ENCODE measurements around the gene C3orf20.
"Not testable (repeated sequence)": the region's sequence is repeated elsewhere in the genome, so short reads cannot be mapped to it uniquely, and the experiment has no call there.

Gene C3orf20

DNA sequence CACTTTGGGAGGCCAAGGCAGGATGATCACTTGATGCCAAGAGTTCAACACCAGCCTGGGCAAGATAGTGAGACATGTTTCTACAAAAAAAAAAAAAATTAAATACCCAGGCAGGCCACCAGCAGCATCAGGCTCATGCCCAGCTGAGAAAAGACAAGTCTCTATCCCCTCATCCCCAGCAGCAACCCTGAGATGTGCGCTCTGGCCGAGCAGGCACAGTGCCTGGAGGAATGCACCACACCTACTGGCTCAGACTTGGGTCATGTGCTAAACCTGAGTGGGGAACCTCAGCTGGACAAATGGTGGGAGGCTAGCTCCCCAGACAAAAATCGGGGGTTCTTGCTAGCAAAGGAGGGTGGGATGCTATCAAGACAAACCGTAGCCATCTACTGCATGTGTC is 33.6 kb upstream of the C3orf20 start:
- Mint-ChIP-seq H3K27ac (no peak overlapping the region), H3K4me3 (no peak overlapping the region), H3K27me3 (peaks cover 40% of the 10 kb centered on the region), H3K9me3 (no peaks in the 10 kb centered on the region), H3K36me3 (ENCODE audit: low read depth) (no peaks in the 10 kb centered on the region), H3K4me1 (ENCODE audit: low read depth) (no peaks in the 10 kb centered on the region)
- DNase-seq = no peak

DNA sequence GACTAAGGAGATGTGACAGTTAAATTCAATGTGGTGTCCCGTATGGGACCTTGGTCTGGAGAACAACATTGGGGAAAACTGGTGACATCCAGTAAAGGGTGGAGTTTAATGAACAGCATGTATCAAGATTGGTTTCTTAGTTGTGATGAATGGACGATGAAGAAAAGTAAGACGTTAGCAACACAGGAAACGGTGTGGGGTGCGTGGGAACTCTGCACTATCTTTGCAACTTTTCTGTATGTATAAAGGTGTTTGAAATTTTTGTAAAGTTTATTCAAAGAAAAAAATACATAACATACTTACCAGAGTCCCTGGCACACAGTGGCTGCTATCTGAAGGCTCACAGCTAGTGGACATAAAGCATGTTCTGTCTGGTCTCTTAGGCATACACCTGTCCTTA is 29.5 kb upstream of the C3orf20 start:
- H3K4me3 Mint-ChIP-seq = no peak overlapping the region
- peaks cover 15% of the 10 kb centered on the region for H3K4me1 Mint-ChIP-seq (ENCODE audit: low read depth)
- H3K27ac Mint-ChIP-seq = no peak overlapping the region
- DNase-seq = no peak
- H3K36me3 Mint-ChIP-seq (ENCODE audit: low read depth) = peaks cover 2% of the 10 kb centered on the region
- no peaks in the 10 kb centered on the region for H3K9me3 Mint-ChIP-seq
- no peaks in the 10 kb centered on the region for H3K27me3 Mint-ChIP-seq

DNA sequence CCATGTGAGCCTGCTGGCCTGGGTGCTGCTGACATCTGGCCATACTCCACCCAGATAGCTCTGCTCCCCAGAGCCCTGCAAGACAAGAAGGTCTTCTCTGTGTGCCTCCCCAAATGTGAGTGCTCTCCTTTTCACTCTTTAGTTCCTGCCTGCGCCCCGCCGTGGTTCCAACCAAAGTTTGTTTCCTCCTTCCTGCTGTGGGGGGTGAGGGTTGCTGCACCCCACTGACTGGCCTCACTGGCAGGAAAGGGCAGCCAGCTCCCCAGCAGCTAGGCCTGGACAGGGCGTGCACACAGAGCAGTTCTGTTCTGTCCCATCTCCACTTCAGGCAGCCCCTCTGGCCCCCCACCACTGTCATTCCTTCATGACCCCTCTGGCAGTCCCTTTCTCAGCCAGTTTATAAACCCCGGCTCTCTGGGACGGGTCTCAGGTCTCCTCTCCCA is 28.8 kb upstream of the C3orf20 start:
- Mint-ChIP-seq H3K4me1 (ENCODE audit: low read depth) (peaks cover 18% of the 10 kb centered on the region), H3K36me3 (ENCODE audit: low read depth) (peaks cover 8% of the 10 kb centered on the region)
- no peak for DNase-seq

DNA sequence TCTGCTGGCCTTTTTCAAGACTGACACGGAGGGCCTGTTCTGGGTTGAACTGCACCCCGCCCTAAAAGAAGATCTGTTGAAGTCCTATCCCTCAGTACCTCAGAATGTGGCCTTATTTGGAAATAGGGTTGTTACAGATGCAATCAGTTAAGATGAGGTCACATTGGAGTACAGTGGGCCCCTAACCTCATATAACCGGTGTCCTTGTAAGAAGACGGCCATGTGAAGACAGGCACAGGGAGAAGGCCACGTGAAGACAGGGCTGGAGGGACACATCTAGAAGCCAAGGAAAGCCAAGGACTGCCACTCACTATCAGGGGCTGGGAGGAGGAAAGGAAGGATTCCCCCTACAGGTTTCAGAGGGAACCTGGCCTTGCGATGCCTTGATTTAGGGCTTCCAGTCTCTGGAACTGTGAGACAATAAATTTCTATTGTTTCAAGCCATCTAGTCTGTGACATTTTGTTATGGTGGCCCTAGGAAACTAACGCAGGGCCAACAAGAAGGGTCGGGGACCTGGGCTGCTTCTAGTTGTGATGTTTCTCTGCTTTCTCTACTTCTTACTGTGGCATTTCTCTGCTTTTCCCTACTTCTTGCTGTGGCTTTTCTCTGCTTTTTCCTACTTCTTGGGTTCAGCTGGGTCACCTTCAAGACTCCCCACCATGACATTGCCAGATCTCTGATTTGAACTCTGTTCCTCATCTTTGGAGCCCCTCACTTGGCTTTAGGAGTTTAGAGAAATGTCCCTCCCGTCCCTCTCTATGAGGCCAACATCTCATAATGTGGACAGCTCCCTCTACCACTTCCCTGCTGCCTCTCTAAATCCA is 28.1 kb upstream of the C3orf20 start:
- Mint-ChIP-seq H3K9me3 (no peaks in the 10 kb centered on the region), H3K27ac (no peak overlapping the region), H3K4me1 (ENCODE audit: low read depth) (peaks cover 19% of the 10 kb centered on the region), H3K27me3 (no peaks in the 10 kb centered on the region), H3K36me3 (ENCODE audit: low read depth) (peaks cover 12% of the 10 kb centered on the region), H3K4me3 (no peak overlapping the region)
- DNase-seq = no peak

More for the DNA sequence above, 28.8 kb upstream of the C3orf20 start:
- no peaks in the 10 kb centered on the region for H3K27me3 Mint-ChIP-seq
- H3K27ac Mint-ChIP-seq = no peak overlapping the region
- no peaks in the 10 kb centered on the region for H3K9me3 Mint-ChIP-seq
- H3K4me3 Mint-ChIP-seq = no peak overlapping the region

DNA sequence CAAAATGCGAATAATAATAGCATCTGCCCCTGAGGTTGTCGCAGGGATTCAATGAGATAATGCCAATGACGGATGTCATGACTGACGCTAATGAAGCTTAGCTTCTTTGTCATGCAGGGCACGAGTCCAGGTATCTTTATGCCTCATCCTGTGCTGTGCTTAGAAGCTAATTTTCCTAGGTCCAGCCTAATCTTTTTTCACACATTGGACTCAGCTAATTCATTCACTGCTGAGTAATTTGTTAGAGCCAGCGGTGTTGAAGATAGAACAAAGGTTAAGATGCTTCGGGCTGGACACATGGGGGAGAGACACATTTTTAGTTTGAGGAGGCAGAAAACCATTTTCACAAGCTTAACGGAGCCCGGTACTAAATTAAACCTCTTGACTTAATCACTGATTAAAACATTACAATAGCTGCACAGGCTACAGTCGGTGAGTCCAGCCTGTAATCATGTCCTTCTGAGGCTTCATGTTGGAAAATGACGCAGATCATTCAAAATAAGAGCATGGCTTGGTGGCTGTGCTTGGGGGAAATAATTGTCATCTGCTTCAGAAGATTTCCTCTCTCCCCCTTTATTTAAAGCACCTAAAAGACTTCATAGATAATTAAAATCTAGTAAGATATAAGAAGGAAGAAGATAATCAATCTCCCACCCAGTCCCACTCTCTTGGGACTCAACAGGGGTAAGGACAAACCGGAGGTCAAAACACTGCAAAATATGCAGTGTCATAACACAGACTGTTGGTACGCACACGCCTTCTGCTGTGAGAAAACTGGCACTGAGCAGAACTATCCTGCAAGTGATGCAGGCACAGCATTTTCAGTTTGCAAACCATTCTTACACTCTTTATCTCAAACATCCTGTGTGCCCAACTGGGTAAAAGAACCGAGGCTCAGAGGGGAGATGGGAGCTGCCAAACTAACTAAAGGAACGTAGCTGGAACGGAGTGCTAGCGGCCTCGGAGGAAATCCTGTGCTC is 26.7 kb upstream of the C3orf20 start:
- Mint-ChIP-seq H3K4me3 (no peak overlapping the region), H3K9me3 (no peaks in the 10 kb centered on the region), H3K4me1 (ENCODE audit: low read depth) (peaks cover 29% of the 10 kb centered on the region), H3K27me3 (no peaks in the 10 kb centered on the region), H3K36me3 (ENCODE audit: low read depth) (peaks cover 20% of the 10 kb centered on the region), H3K27ac (no peak overlapping the region)
- no peak for DNase-seq

DNA sequence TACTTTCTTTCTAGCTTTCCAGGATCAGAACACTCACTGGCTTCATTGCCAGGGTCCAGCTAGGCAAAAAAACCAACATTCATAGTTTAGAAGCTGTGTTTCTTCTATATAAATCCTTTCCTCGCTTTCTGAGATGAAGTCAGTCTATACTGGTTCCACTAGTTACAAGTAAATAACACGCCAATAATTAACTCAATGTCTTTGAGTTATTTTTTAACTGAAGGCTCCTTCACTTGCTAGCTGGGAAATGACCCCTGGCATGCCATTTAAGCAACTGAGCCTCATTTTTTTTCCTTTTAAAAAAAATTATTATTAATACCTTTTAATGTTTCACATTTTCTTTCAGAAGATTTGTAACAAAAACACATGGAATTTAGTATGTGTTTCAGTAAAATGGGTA is 25.5 kb upstream of the C3orf20 start:
- Mint-ChIP-seq H3K9me3 (no peaks in the 10 kb centered on the region), H3K4me1 (ENCODE audit: low read depth) (peaks cover 40% of the 10 kb centered on the region), H3K36me3 (ENCODE audit: low read depth) (peaks cover 29% of the 10 kb centered on the region), H3K27ac (no peak overlapping the region), H3K27me3 (no peaks in the 10 kb centered on the region), H3K4me3 (no peak overlapping the region)
- no peak for DNase-seq

DNA sequence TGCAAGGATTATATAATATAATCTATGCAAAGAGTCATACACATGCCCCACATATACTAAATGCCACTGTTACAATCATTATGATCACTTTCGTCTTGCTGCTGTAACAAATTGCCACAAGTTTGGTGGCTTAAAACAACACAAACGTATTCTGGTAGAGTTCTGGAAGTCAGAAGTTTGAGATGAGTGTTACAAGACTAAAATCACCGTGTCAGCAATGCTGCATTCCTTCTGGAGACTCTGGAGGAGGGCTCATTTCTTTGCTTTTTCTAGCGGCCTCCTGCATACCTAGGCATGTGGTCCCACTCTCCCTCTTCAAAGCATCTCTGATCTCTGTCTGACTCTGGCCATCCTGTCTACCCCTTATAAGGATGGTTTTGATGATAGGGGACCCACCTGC is 24.7 kb upstream of the C3orf20 start:
- no peak for DNase-seq
- H3K27me3 Mint-ChIP-seq = no peaks in the 10 kb centered on the region
- peak overlapping the region; percentile 99 for H3K4me3 Mint-ChIP-seq
- H3K9me3 Mint-ChIP-seq = no peaks in the 10 kb centered on the region
- peaks cover 36% of the 10 kb centered on the region for H3K36me3 Mint-ChIP-seq (ENCODE audit: low read depth)
- peaks cover 40% of the 10 kb centered on the region for H3K4me1 Mint-ChIP-seq (ENCODE audit: low read depth)
- H3K27ac Mint-ChIP-seq = peak overlapping the region; percentile 99

DNA sequence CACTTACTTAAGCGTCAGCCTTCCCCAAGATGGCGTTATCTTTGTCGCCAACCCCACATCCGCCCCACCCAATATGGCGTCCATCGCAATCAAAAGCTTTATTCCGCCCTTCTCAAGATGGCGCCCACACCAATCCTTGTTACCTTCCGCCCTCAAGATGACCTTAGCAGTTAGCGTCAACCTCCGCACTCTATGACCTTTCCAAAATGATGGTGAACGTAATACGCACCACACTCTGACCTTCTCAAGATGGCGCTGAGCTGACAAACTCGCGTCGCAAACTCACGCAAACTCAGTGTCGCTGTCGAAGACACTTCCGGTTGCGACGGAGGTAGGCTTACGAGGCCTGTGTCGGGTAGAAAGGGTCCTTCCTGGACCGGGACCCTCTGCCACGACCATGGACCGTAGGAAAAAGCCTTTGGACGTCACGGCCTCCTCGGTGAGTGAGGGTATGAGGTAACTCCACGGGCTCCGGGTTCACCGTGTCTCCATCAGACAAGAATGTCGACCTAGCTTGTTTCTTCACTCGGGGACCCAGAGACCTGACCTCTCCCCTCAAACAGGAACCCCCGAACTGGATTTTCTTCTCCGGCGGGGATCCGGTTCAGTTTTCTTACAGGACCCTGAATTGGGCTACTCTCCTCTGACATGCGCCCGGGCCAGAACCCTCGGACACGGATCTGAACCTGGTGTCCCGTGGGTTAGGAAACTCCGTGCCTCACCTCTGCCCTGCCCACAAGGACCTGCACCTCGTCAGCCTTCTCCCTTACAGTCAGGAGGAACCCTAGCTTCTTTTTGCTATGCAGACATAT is 23.3 kb upstream of the C3orf20 start, which contains the start of gene CCDC174:
Gene CCDC174, plus strand, starts transcription at position 323 of the 812 bp plus-strand sequence. Its CDS starts 75 bp downstream, at position 398.
- no peaks in the 10 kb centered on the region for H3K27me3 Mint-ChIP-seq
- DNase-seq = peak; percentile 96
- H3K4me1 Mint-ChIP-seq (ENCODE audit: low read depth) = peaks cover 47% of the 10 kb centered on the region
- no peaks in the 10 kb centered on the region for H3K9me3 Mint-ChIP-seq
- peak within 1 kb of the TSS; percentile 99 for H3K27ac Mint-ChIP-seq
- H3K4me3 Mint-ChIP-seq = peak within 1 kb of the TSS; percentile 99
- H3K36me3 Mint-ChIP-seq (ENCODE audit: low read depth) = peaks cover 50% of the 10 kb centered on the region

DNA sequence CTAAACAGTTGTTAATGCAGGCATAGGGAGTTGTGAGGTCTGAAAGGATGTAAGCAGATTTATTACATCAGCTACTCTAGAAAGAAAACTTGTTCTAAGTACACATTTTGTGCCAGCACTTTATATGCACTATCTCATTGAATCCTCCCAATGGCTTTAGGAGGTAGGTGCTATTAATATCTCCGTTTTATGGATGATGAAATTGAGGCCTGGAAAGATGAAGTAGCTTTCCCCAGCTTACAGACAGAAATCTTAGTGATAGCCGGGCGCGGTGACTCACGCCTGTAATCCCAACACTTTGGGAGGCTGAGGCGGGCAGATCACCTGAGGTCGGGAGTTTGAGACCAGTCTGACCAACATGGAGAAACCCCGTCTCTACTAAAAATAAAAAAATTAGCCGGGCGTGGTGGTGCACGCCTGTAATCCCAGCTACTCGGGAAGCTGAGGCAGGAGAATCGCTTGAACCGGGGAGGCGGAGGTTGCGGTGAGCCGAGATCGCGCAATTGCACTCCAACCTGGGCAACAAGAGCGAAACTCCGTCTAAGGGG is 22.5 kb upstream of the C3orf20 start:
- H3K36me3 Mint-ChIP-seq (ENCODE audit: low read depth) = peaks cover 57% of the 10 kb centered on the region
- H3K4me3 Mint-ChIP-seq = peak overlapping the region; percentile 99
- H3K27me3 Mint-ChIP-seq, H3K9me3 Mint-ChIP-seq, DNase-seq: not testable (repeated sequence)
- peaks cover 54% of the 10 kb centered on the region for H3K4me1 Mint-ChIP-seq (ENCODE audit: low read depth)
- H3K27ac Mint-ChIP-seq = peak overlapping the region; percentile 99

DNA sequence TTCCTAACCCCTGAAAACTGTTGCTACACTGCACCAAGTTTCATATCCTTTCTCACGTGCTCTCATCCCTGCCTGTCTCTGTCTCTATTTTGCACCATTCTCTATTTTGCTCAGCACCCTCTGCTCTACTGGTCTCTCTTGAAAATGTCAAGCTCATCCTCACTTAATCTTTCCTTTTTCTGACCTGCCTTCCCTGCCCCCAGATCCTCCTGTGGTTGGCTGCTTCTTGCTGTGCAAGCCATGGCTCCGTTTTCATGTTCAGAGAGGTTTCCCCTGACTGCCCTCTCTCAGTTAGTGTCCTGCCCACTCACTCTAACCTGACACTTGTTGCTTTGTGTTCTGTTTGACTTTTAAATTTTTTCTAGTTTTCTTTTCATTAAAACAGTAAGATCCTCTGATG is 17.4 kb upstream of the C3orf20 start:
- Mint-ChIP-seq H3K36me3 (ENCODE audit: low read depth) (peaks cover 86% of the 10 kb centered on the region), H3K27me3 (no peaks in the 10 kb centered on the region), H3K9me3 (no peaks in the 10 kb centered on the region), H3K4me3 (no peak overlapping the region), H3K4me1 (ENCODE audit: low read depth) (peaks cover 34% of the 10 kb centered on the region), H3K27ac (peak overlapping the region; percentile 58)
- DNase-seq = no peak

DNA sequence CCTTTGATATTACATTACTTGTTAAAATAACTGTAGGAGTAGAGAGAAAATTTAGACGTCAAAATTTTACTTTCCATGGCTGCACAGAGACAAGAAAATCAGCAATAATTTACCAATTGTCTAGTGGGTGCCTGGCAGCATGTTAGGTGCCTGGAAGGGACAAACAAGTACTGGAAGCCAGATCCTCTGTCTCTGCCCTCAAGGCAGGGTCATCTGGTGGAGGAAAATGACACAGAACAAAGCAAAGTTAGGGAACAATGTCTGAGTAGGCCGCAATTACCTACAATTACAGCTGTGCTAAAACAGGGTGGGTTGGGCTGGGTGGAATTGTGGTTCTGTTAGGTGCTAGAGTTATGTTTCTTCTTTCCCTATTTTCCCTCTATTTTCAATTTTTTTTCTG is 16.0 kb upstream of the C3orf20 start:
- Mint-ChIP-seq H3K27ac (no peak overlapping the region), H3K4me1 (ENCODE audit: low read depth) (peaks cover 24% of the 10 kb centered on the region), H3K36me3 (ENCODE audit: low read depth) (peaks cover 94% of the 10 kb centered on the region), H3K9me3 (no peaks in the 10 kb centered on the region), H3K4me3 (no peak overlapping the region), H3K27me3 (no peaks in the 10 kb centered on the region)
- no peak for DNase-seq

DNA sequence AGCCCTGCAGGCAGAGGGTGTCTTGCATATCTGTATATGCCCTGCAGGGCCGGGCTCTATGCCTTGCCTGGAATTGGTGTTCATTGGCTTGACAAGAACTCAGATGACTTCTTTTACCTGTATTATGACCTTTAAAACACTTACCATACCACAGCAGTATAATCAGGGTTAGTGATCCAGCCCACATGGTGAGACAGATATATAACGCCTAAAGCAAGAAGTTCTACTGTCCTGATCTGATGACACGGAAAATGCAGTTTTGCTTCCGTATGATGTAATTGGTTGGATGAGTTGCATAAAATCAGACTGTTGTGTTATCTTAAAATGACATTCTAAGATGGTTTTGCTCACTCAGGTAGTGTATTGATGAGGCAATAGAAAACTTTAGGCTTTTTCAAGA is 14.0 kb upstream of the C3orf20 start:
- no peaks in the 10 kb centered on the region for H3K27me3 Mint-ChIP-seq
- H3K4me3 Mint-ChIP-seq = no peak overlapping the region
- peaks cover 16% of the 10 kb centered on the region for H3K4me1 Mint-ChIP-seq (ENCODE audit: low read depth)
- no peak for DNase-seq
- peak overlapping the region; percentile 76 for H3K27ac Mint-ChIP-seq
- H3K9me3 Mint-ChIP-seq = no peaks in the 10 kb centered on the region
- peaks cover 96% of the 10 kb centered on the region for H3K36me3 Mint-ChIP-seq (ENCODE audit: low read depth)

DNA sequence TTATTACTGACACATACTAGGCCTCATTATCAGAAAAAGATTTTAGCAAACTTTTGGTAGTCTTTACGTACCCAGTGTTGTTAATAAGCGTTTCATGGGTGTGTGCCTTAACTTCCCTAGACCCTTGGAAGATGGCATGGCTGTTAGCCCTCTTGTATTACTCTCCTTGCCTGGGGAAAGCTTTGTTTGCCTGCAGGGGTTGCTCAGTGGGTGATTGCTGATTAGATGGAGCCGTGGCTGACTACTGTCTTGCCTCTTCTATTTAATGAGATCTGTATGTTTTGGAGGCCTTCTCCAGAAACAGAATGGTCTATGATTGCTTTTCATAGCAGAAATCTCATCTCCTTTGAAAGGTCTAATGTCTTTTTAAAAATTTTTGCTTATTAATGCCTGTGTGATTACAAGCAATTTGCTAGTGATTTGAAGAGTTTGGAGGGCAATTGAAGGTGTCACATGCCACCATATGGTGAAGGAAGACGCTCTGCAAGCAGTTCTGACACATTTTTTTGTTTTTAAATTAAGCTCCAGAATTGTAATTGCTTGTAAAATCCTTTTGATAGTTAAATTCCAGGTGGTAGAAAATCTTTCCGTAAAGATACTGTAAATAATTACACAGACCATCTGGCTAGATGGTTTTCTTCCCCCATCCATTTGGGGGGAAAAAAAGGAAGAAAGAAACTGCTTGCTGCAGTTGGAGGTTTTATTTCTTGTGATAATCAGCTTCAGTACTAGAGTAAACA is 11.4 kb upstream of the C3orf20 start:
- no peaks in the 10 kb centered on the region for H3K27me3 Mint-ChIP-seq
- H3K27ac Mint-ChIP-seq = peak overlapping the region; percentile 64
- H3K4me1 Mint-ChIP-seq (ENCODE audit: low read depth) = peaks cover 2% of the 10 kb centered on the region
- peaks cover 94% of the 10 kb centered on the region for H3K36me3 Mint-ChIP-seq (ENCODE audit: low read depth)
- no peaks in the 10 kb centered on the region for H3K9me3 Mint-ChIP-seq
- H3K4me3 Mint-ChIP-seq = no peak overlapping the region
- no peak for DNase-seq

Data from activated T-cell treated with anti-CD3 and anti-CD28 coated beads, Interleukin-2, amount 50 U/mL, for 24 hours (primary cell).